Stomach (tissue), 9 donors: Measurements from ENCODE around the gene C22orf39. TPM values are rescaled to one million over a fixed set of nuclear protein-coding genes. Genes with fewer than 3 reads are reported as not detected.

Experiments
- DNase-seq, 2 donors: peaks; one replicate each; pipeline versions ENCODE4 v3.0.0 to v3.0.0-alpha.2; 2013 to 2019
- H3K27ac ChIP-seq, 5 donors: fragments of 200-600 bp in 4 of 5; sonication (generic) in 4 of 5; one replicate each; pipeline ENCODE4 v1.5.1; 2013 to 2019; ENCODE audit warnings: mild to moderate bottlenecking in 1 of 5, moderate library complexity in 1 of 5
- H3K27me3 ChIP-seq, 3 donors: fragments of 200-600 bp; sonication (generic); one replicate each; pipeline ENCODE4 v1.5.1; 2017 to 2019; ENCODE audit warnings: mixed run types in 1 of 3
- H3K36me3 ChIP-seq, 4 donors: fragments of 200-600 bp; sonication (generic); 1 replicate in 3 of 4; 2 replicates in 1 of 4; pipeline ENCODE4 v1.5.1; 2016 to 2019
- H3K4me1 ChIP-seq, 4 donors: fragments of 200-600 bp; sonication (generic); one replicate each; pipeline ENCODE4 v1.5.1; 2016 to 2019
- H3K4me3 ChIP-seq, 4 donors: fragments of 200-600 bp; sonication (generic) in 3 of 4; one replicate each; pipeline ENCODE4 v1.5.1; 2016 to 2019; ENCODE audit warnings: mild to moderate bottlenecking in 1 of 4
- H3K9me3 ChIP-seq, 4 donors: fragments of 200-600 bp; sonication (generic); one replicate each; pipeline ENCODE4 v1.5.1; 2016 to 2019
- CTCF ChIP-seq, 7 experiments: fragments of 450-650 bp in 4 of 7; fragments of 200-600 bp in 3 of 7; sonication (generic) in 3 of 7; IDR thresholded peaks; one replicate each; pipeline ENCODE4 v1.5.1; 2016 to 2019; ENCODE audit warnings: antibody characterized with exemption in 7 of 7, control low read depth in 2 of 7, mild to moderate bottlenecking in 1 of 7
- EP300 ChIP-seq: sonication (generic); formaldehyde crosslinking; IDR thresholded peaks from one replicate; pipeline ENCODE4 v1.6.1; 2017; ENCODE audit warnings: antibody characterized with exemption
- POLR2A ChIP-seq, 4 donors: fragments of 450-650 bp; IDR thresholded peaks; one replicate each; pipeline ENCODE4 v1.6.1; 2016; ENCODE audit warnings: antibody characterized with exemption in 4 of 4, control low read depth in 2 of 4, mild to moderate bottlenecking in 1 of 4, moderate library complexity in 1 of 4
- POLR2AphosphoS5 ChIP-seq, 3 donors: sonication (generic); formaldehyde crosslinking; IDR thresholded peaks; one replicate each; pipeline ENCODE4 v1.6.1; 2016; ENCODE audit warnings: antibody characterized with exemption in 3 of 3
- WGBS, 5 donors: extraction: QIAGEN DNeasy Blood & Tissue Kit in 3 of 5; methylation state at CpG; one replicate each; pipeline versions ENCODE4 v1.1.5 to v1.1.7; 2013 to 2018; 5-methylcytosine and 5-hydroxymethylcytosine counted together
- intact Hi-C: fragments of 100-400 bp; cut with DNase I; formaldehyde crosslinking; loops from one replicate; pipeline ENCODE4 v1.15.1; 2023; ENCODE audit warnings: low total_unique reads
- polyA plus RNA-seq, 3 donors: library from polyadenylated mRNA; stranded (reverse); fragments of 200-250 nt; gene quantifications; one replicate each; pipeline ENCODE4 v1.2.3, GENCODE V29; 2013
- total RNA-seq, 5 donors: library from RNA; depleted of rRNA; stranded (reverse); fragments of >200 nt; gene quantifications; one replicate each; pipeline versions ENCODE4 v1.1.0 to v1.2.3, GENCODE V29; 2014 to 2016
- donor health status: healthy with polysubstance abuse.
- donor health status: Bipolar disorder and iron deficiency.
- donor health status: healthy.

The C22orf39 gene
- total and polyA plus RNA-seq, 8 donors: 23.6 to 124 (median 41.5) TPM

- Histone ChIP-seq H3K36me3 (peaks cover 34 to 82% (median 80%) of the 10 kb centered on the region in 4 donors), H3K9me3 (no peaks in the 10 kb centered on the region), H3K4me1 (no peaks in the 10 kb centered on the region), H3K27ac (no peak overlapping the region), H3K4me3 (no peak overlapping the region), H3K27me3 (no peaks in the 10 kb centered on the region)
- intact Hi-C loops: no loop called here
- 83 to 95% (median 85%) methylated on average over 2 of the region's 2 CpGs for WGBS, 5 donors
- TF ChIP-seq CTCF (IDR thresholded peaks at IDR 0.05) (no peak), EP300 (no peak), POLR2AphosphoS5 (IDR thresholded peaks at IDR 0.05) (no peak), POLR2A (IDR thresholded peaks at IDR 0.05) (no peak)
- DNase-seq: no peak
Observed at GRCh38 chr22:19398652-19399051, 48.9 kb downstream of the C22orf39 start.

DNA sequence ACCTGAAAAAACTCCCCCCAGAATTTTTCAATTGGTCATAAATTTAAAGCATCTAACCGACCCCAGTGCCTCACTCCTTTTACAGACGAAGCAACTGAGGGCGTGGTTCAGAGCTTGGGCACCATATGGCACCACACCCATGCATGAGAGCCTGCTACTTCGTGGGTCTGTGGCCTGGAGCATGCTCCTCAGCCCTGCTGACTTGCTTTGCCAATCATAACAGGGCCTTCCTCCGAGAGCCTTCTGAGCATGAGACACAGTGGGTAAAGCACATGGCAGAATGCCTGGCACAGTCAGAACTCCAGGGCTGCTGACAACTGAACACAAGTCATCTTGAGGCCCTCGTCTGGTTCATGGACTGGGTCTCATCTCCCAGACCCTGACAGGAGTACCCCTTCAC lies 49.3 kb downstream of the C22orf39 start:
- no peak for TF ChIP-seq CTCF (IDR thresholded peaks at IDR 0.05)
- TF ChIP-seq POLR2AphosphoS5 (IDR thresholded peaks at IDR 0.05): no peak
- no peak for TF ChIP-seq EP300
- TF ChIP-seq POLR2A (IDR thresholded peaks at IDR 0.05): no peak

DNA sequence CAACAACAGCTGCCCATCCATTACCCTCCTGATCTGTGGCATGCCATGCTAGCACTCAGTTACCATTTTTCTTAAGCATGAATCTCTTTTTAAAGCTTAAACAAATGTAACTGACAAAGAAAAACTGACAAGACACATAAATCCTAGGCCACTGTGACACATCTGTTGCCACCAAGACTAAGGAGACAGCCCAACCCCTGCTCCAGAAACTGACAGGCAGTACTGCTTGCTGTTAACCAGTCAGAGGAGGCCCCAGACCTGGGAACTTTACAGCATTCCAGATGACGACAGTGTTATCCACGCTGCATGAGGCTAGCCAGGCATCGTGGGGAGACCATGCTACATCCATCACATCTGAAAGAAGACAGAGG lies 49.8 kb downstream of the C22orf39 start:
- Histone ChIP-seq H3K4me3 (no peak overlapping the region), H3K27ac (no peak overlapping the region), H3K27me3 (no peaks in the 10 kb centered on the region), H3K36me3 (peaks cover 41 to 91% (median 90%) of the 10 kb centered on the region in 4 donors), H3K9me3 (no peaks in the 10 kb centered on the region), H3K4me1 (no peaks in the 10 kb centered on the region)
- TF ChIP-seq CTCF (IDR thresholded peaks at IDR 0.05) (no peak), POLR2AphosphoS5 (IDR thresholded peaks at IDR 0.05) (no peak), EP300 (no peak), POLR2A (IDR thresholded peaks at IDR 0.05) (no peak)
- intact Hi-C loops: no loop called here
- no peak for DNase-seq
- WGBS, 5 donors: 92 to 97% (median 95%) methylated on average over 2 to 3 of the region's 3 CpGs

More for the DNA sequence above, 49.3 kb downstream of the C22orf39 start:
- no peak overlapping the region for H3K27ac ChIP-seq
- intact Hi-C loops: no loop called here
- H3K4me3 ChIP-seq: no peak overlapping the region
- 71 to 78% (median 74%) methylated on average over 5 to 6 of the region's 6 CpGs for WGBS, 5 donors
- H3K9me3 ChIP-seq: no peaks in the 10 kb centered on the region
- no peaks in the 10 kb centered on the region for H3K27me3 ChIP-seq
- no peaks in the 10 kb centered on the region for H3K4me1 ChIP-seq
- DNase-seq: peak in 1 of 2 donors; percentile 12
- peaks cover 37 to 87% (median 85%) of the 10 kb centered on the region in 4 donors for H3K36me3 ChIP-seq

- H3K27ac ChIP-seq: no peak overlapping the region
- 86 to 96% (median 91%) methylated on average over 6 of the region's 6 CpGs for WGBS, 5 donors
- no peaks in the 10 kb centered on the region for H3K4me1 ChIP-seq
- H3K36me3 ChIP-seq: peaks cover 47 to 97% (median 95%) of the 10 kb centered on the region in 4 donors
- no peaks in the 10 kb centered on the region for H3K27me3 ChIP-seq
- no peak for TF ChIP-seq POLR2A (IDR thresholded peaks at IDR 0.05)
- H3K9me3 ChIP-seq: no peaks in the 10 kb centered on the region
- no peak overlapping the region for H3K4me3 ChIP-seq
- intact Hi-C loops: no loop called here
- peak in 1 of 2 donors; percentile 23 for DNase-seq
Observed at GRCh38 chr22:19396934-19397733, 50.4 kb downstream of the C22orf39 start.

DNA sequence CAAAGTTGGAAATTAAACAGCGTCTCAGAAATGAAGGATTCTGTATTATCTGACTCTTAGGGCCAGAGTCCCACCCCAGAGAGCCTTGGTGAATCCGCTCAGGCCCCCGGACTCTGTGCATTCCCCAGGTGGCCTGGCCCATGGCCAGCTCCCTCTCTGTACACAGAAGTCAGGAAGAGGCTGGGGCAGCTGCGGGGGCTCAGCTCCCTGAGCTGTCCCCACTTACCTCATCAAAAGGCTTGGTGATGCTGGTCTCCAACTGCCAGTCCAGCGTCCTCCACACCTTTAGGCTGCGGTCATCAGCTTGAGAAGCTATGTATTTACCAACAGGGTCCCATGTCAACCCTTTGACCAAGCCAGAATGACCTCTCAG lies 51.0 kb downstream of the C22orf39 start:
- no peak overlapping the region for H3K4me3 ChIP-seq
- intact Hi-C loops: no loop called here
- no peak overlapping the region for H3K27ac ChIP-seq
- TF ChIP-seq CTCF (IDR thresholded peaks at IDR 0.05): no peak
- TF ChIP-seq POLR2A (IDR thresholded peaks at IDR 0.05): no peak
- no peak for TF ChIP-seq EP300
- TF ChIP-seq POLR2AphosphoS5 (IDR thresholded peaks at IDR 0.05): no peak
- WGBS, 5 donors: 85 to 100% (median 88%) methylated on average over 4 to 6 of the region's 6 CpGs
- H3K9me3 ChIP-seq: no peaks in the 10 kb centered on the region
- no peaks in the 10 kb centered on the region for H3K4me1 ChIP-seq
- no peaks in the 10 kb centered on the region for H3K27me3 ChIP-seq
- peaks cover 53 to 100% (median 98%) of the 10 kb centered on the region in 4 donors for H3K36me3 ChIP-seq
- DNase-seq: no peak
